LHCN-M2 (cell line): ENCODE measurements around the gene PTPN5. TPM values are rescaled to one million over a fixed set of nuclear protein-coding genes. Genes with fewer than 3 reads are reported as not detected.
A peak's percentile ranks its signal among the peaks of the same experiment; 100 is the strongest.
"Not testable (repeated sequence)": the region's sequence is repeated elsewhere in the genome, so short reads cannot be mapped to it uniquely, and the experiment has no call there.

Experiments
- DNase-seq: peaks from one replicate; pipeline ENCODE4 v3.0.0-alpha.2; 2012; ENCODE audit warnings: low read depth
- total RNA-seq: library from RNA; depleted of rRNA; stranded (reverse); fragments of >200 nt; gene quantifications from 2 replicates; pipeline ENCODE4 v1.2.3, GENCODE V29; 2014

The PTPN5 gene
- total RNA-seq, 1 experiment from 2014 or later = not detected

- no peak for DNase-seq
Measured at GRCh38 chr11:18709414-18709813, 82.2 kb downstream of the PTPN5 start.

GRCh38 chr11:18707811-18708340, 83.7 kb downstream of the PTPN5 start:
- DNase-seq = no peak

DNA sequence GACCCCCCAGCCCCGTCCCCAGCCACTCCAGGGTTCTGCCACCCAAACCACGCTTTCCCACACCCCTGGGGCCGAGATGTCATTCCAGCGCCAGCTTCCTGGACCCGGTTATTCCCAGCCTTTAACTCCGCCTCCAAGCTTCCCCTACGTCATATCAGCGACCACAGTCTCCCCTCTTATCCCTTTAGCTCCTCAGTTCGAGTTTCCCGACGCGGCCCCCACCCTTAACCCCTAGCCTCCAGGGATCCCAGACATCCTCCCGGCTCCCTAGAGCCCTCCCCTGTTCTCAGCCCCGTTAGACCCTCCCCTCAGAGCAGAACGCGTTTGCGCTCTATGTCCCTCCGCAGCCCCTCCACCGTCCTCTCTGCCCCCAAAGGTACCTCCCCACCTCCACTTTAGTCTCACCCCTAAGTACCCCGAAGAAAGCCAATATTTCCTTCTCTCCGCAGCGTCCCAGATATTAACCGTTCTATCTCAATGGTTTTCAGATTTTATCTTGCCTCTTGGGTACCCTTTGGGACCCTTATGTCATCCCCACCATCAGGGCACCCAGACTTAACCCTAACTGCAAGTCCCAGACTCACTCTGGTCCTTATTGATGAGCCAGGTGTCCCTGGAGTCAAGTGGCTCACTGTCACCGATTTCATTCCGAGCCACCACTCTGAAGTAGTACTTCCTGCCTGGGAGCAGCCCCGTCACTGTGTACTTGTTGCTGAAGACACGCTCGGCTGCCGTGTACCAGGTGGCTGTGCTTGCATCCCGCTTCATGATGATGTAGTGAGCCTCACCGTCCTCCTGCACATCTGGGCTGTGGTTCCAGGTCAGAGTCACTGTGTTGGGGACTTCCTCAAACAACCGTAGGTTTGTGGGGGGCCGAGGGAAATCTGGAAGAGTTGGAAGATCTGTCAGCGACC, 85.0 kb downstream of the PTPN5 start:
- DNase-seq = peak; percentile 35

- no peak for DNase-seq
Measured at GRCh38 chr11:18705651-18706281, 85.8 kb downstream of the PTPN5 start.

GRCh38 chr11:18704698-18705097, 86.9 kb downstream of the PTPN5 start:
- DNase-seq = no peak

- DNase-seq = no peak
Measured at GRCh38 chr11:18704045-18704645, 87.5 kb downstream of the PTPN5 start.

DNA sequence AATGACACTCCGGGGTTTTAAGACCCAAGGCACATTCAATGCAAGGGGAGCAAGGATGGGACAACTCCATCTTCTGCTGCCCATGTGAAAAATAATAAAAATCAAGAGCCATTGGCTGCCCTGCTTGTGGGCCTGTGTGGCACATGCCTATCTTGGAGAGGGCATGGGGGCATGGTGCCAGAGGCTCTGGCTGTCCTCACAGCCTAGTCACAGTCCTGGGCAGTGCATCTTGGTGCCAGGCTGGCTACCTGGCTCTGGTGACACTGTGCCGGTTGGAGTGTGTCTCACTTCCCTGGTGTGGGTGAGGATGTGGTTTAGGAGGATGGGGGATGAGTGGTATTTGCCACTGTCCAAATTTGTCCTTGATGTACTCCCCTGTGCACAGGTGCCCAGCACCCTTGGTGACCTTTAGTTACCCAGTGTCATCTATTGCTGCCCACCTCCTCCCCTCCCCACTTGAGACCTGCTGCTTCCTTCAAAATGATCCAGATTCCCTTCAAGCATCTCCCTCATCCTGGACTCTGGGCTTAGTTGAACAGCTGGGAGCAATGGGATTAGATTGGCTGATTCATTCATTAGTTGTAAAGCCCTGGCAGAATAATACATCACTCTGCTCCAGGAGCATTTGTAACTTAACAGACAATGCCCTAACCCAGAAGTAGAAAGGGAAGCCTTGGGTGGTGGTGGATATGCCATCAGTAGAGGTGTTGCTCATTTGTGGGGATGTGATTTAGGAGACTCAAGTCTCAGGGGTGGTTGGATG, 88.4 kb downstream of the PTPN5 start:
- DNase-seq = no peak

- DNase-seq = no peak
Measured at GRCh38 chr11:18701614-18702216, 89.9 kb downstream of the PTPN5 start.

DNA sequence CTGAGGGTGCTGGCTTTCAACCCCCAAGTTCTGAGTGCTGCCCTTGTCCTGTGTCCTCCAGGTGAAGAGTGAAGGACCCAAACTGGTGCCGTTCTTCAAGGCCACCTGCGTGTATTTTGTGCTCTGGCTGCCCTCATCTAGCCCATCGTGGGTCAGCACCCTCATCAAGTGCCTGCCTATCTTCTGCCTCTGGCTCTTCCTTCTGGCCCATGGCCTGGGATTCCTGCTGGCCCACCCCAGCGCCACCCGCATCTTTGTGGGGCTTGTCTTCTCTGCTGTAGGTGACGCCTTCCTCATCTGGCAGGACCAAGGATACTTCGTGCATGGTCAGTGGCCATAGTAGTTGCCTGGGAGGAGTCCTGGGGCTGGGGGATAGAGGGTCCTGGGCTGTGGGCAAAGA, 90.7 kb downstream of the PTPN5 start:
- no peak for DNase-seq

GRCh38 chr11:18700375-18700774, 91.2 kb downstream of the PTPN5 start:
- peak; percentile 64 for DNase-seq

DNA sequence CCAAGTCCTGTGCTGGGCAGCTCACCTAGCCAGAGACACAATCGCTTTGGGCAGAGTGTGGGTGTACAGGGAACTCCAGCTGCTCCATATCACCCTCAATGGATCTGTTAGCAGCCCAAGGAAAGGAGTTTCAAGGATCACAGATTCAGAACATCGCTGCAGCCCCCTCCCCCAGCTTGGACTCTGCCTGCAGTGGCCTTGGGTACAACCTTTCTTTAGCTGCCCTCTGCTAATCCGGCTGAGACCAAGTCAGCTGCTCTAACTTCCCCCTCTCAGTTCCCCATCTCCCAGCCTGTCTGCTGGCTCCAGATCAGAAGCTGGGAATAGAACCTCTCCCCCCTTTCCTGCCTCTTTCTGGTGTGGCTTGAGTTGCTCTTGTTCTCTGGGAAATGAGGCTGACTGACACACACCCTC, 91.7 kb downstream of the PTPN5 start:
- no peak for DNase-seq

DNA sequence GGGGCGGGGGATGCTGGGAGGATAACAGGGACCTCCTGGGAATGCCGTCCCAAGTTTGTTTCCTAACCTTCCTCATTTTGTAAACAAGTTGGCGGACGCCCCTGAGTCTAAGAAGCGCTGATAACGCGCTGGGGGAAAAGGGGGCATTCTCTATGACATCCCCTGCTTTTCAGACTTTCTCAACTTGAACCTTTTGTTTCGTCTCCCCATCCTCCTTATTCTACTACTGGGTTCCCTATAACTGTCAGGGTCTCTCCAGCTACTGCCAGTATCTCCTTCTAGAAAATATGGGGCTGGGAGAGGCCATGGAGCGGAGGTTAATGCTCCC, 92.4 kb downstream of the PTPN5 start:
- no peak for DNase-seq

GRCh38 chr11:18698341-18699268, 93.0 kb downstream of the PTPN5 start, which contains the start of gene TMEM86A:
TMEM86A (plus strand) TSS chr11:18698779; CDS start chr11:18698887, 108 bp downstream.
- DNase-seq = peak; percentile 81

DNA sequence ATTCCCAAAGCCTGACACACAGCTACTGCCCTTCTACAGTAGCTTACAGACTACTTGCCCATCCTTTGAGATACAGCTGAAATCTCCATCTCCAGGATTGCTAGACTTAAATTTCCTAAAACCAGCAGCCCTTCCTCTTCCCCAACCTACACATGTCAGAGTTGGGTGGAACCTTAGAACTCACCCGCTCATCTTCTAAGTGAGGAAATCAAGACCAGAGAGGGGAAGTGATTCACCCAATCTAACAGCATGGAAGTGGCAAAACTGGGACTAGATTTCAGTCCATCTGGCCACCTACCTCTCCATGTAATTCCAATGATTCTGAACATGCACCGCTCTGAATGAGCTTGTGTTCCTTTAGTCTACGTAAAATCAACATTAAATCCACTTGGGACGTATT, 94.0 kb downstream of the PTPN5 start:
- DNase-seq = no peak

DNA sequence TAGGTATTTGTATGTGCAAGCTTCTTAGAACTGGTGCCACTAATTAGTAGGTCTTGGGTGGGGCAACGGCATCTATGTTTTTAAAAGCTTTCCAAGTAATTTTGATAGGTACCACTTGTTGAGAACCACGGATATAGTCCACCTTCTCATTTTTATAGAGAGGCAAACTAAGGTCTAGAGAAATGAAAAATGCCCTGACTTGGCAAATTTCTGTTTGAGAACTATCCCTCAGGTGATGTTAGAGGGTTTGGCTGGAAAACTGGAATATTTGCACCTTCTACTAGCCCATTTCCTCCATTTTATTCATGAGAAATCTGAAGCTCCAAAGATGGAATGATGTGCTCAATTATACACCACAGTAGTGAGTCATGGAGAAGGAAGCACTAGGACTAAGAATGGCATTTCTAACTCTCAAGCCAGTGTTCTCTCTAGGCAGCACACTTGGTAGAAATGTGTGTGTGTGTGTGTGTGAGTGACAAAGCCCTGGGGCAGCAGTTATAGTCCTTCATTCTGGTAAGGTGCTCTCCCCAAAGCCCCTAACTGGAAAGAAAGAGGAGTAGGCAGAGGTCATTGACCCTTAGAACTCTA, 94.9 kb downstream of the PTPN5 start:
- peak; percentile 55 for DNase-seq

GRCh38 chr11:18692941-18693760, 98.4 kb downstream of the PTPN5 start:
- no peak for DNase-seq

GRCh38 chr11:18691467-18692140, 100.0 kb downstream of the PTPN5 start:
- DNase-seq = not testable (repeated sequence)

- DNase-seq = no peak
Measured at GRCh38 chr11:18684267-18684666, 107.3 kb downstream of the PTPN5 start.
